ENCODE data around the gene SF3A1. TPM values are rescaled to one million over a fixed set of nuclear protein-coding genes. Genes with fewer than 3 reads are reported as not detected.
A peak's percentile ranks its signal among the peaks of the same experiment; 100 is the strongest.

The SF3A1 gene
- total RNA-seq, 4 donors from 2014 or later = 52.8 to 193 (median 135) TPM

DNA sequence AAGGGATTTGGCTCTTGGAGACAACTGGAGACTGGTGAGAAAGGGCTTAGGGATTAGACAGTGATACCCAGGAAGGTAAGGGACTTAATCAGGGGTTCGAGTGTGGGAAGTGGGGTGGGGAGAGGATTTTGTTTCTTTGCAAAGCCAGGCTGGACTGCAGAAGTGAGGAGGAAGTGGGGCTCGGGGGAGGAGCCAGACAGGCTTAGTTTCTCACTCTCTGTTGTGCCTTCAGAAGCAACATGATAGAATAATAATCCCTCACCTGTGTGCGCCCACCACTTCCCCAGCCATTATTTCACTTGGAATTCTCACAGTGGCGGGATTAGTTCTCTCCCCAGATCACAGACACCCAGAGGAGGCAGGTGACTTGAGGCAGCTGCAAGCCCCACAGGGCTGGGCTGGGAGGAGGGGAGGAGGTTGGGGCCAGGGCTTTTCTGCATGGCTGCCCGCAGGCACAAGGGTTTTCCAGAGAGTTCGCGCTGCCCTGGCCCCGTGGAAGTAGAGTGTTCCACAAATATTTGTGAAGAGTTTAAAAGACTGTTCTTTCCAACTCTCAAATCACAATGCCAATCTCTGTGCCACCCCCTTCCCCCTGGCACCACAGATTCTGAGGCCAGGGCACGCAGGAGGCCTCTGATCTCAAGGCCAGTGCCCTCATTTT lies 36.1 kb upstream of the SF3A1 start:
- no peaks in the 10 kb centered on the region for H3K27me3 ChIP-seq
- DNase-seq = peak; percentile 92
- peak overlapping the region; percentile 85 to 98 (median 94) for H3K27ac ChIP-seq
- intact Hi-C loops (cut with DNase I) = loop anchor here (5.0 kb wide), 1 partner anchor 35 kb away; the partner anchor contains the start of gene MTFP1
- H3K36me3 ChIP-seq = no peaks in the 10 kb centered on the region
- peaks cover 19 to 24% of the 10 kb centered on the region in 2 donors for H3K4me1 ChIP-seq
- TF ChIP-seq CTCF (IDR thresholded peaks at IDR 0.05) = no peak
- TF ChIP-seq POLR2A (IDR thresholded peaks at IDR 0.05) = peak in 1 of 2 donors; percentile 41
- H3K9me3 ChIP-seq = no peaks in the 10 kb centered on the region
- WGBS, 2 donors = 25 to 41% methylated on average over 8 to 9 of the region's 9 CpGs
- H3K4me3 ChIP-seq (replicated peaks in 1 of 3) = no peak overlapping the region

DNA sequence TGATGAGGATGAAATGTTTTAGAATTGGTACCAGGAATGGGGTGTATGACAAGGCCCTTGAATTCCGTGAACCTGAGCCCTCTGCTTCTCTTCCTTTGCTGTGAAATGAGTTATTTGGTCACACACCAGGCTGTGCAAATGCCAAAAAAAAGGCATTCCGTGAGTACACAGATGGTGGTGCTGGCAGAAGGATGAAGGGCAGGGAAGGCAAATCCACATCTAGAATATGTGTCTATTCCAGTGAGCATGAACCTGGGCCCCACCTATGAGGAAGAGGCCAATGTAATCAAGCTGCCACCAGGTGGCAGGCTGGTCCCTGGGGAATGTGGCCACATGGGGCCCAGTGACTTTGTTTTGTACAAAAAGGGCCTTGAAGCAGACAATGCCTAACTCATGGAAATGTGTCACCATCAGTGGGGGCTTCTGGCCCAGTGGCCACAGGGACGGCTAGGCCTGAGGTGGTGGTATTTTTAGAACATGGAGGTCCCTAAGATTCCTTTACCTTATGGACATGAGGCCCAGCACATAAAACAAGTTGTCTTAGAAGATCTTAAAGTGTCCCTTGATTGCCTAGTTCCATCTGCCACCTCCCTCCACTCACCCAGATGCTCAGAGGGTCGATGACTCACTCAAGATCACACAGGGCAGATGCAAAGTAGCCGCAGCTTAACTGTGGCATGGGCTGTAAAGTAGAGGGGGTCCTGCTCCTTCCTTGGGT lies 34.4 kb upstream of the SF3A1 start:
- 64 to 75% methylated on average over 4 to 5 of the region's 5 CpGs for WGBS, 2 donors
- H3K4me3 ChIP-seq (replicated peaks in 1 of 3) = no peak overlapping the region
- intact Hi-C loops (cut with DNase I) = loop anchor here (5.0 kb wide), 1 partner anchor 36 kb away; the partner anchor contains the start of gene MTFP1
- no peaks in the 10 kb centered on the region for H3K9me3 ChIP-seq
- H3K27me3 ChIP-seq = no peaks in the 10 kb centered on the region
- TF ChIP-seq POLR2A (IDR thresholded peaks at IDR 0.05) (no peak), CTCF (IDR thresholded peaks at IDR 0.05) (peak in 5 of 6 experiments; percentile 42 to 90 (median 86))
- peak; percentile 81 to 84 for DNase-seq
- peak overlapping the region in 2 of 3 donors; percentile 7 to 98 for H3K27ac ChIP-seq
- H3K36me3 ChIP-seq = no peaks in the 10 kb centered on the region
- peaks cover 21 to 27% of the 10 kb centered on the region in 2 donors for H3K4me1 ChIP-seq

DNA sequence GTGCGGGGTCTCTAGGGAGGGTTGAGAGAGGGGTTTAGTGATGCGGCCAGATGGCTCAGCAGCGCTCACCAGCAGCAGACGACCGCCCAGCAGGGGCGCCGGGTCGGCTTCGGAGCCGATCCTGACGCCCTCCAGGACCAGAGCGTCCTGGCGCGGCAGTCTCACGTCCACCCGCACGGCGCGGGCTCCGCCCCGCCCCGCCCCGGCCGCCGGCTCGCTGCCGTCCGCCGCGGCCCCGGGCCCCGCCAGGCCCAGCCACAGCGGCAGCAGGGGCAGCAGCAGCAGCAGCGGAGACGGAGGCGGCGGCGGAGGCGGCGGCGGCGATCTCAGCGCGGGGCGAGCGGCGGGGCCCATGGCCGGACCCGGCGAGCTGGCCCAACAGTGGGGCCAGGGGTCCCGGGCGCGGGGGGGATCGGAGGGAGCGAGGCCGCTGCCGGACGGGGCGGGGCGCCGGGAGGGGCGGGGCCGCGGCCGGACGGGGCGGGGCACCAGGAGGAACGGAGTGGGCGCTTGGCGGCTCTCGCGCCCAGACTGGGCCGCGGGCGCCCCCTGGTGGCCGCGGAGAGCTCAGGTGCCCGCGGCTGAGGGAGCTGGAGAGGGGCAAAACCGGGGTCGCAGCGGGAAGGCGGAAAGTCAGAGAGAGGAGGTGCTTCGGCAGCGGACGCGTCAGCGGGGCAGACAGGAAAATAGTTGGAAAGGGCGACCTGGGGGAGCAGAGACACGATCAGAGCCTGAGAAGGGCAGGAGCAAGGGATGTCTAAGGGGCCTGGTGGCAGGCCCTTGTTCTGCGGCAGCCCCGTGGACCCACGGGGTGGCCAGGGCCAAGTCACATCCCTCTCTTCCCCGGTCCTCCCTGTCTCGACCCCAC lies 30.5 kb upstream of the SF3A1 start, which contains the start of gene RNF215:
RNF215 (minus strand) TSS at position 452 of the 868 bp plus-strand sequence; CDS start at position 354, 98 bp downstream.
- peak; percentile 77 to 79 for DNase-seq
- Histone ChIP-seq H3K36me3 (no peaks in the 10 kb centered on the region), H3K9me3 (no peaks in the 10 kb centered on the region), H3K4me3 (replicated peaks in 1 of 3) (peak within 1 kb of the TSS in 1 of 3 donors; percentile 46), H3K4me1 (peaks cover 7 to 13% of the 10 kb centered on the region in 2 donors), H3K27me3 (no peaks in the 10 kb centered on the region), H3K27ac (peak within 1 kb of the TSS in 1 of 3 donors; percentile 15)
- WGBS, 2 donors = 0 to 5% methylated on average over 23 to 40 of the region's 95 CpGs
- peak; percentile 69 to 99 (median 90) for TF ChIP-seq CTCF (IDR thresholded peaks at IDR 0.05)
- TF ChIP-seq POLR2A (IDR thresholded peaks at IDR 0.05) = peak in 1 of 2 donors; percentile 30
- intact Hi-C loops (cut with DNase I) = loop anchor here (1.0 to 5.0 kb wide), 4 partner anchors 60 to 124 kb away; partner anchors contain the start of gene TBC1D10A

DNA sequence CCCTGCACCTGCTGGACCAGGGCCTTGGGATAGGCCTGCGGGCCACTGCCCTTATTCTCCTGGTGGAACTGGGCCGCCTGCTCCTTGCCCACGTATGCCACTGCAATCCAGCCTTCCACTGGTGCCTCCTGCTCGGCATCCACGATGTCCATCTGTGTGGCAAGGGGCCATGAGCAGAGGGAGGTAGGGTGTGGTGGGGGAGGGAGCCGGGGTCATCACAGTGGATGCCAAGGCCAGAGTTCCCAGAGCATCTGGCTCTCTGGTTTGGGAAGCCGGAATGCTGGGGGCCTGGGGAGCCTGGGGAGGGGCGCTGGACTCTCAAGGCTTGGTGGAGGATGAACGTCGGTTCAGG lies 29.9 kb upstream of the SF3A1 start:
- no peaks in the 10 kb centered on the region for H3K36me3 ChIP-seq
- TF ChIP-seq POLR2A (IDR thresholded peaks at IDR 0.05) (no peak), CTCF (IDR thresholded peaks at IDR 0.05) (no peak)
- H3K4me3 ChIP-seq (replicated peaks in 1 of 3) = peak overlapping the region in 1 of 3 donors; percentile 46
- 4 to 29% methylated on average over 4 to 10 of the region's 10 CpGs for WGBS, 2 donors
- H3K27me3 ChIP-seq = no peaks in the 10 kb centered on the region
- H3K9me3 ChIP-seq = no peaks in the 10 kb centered on the region
- intact Hi-C loops (cut with DNase I) = loop anchor here (2.0 to 5.0 kb wide), 3 partner anchors 59 to 124 kb away; partner anchors contain the start of gene TBC1D10A
- peak overlapping the region in 1 of 3 donors; percentile 15 for H3K27ac ChIP-seq
- no peak for DNase-seq
- H3K4me1 ChIP-seq = peaks cover 7 to 12% of the 10 kb centered on the region in 2 donors
